Gastroesophageal sphincter (tissue), 4 donors: ENCODE results near the gene CMIP. TPM values are rescaled to one million over a fixed set of nuclear protein-coding genes. Genes with fewer than 3 reads are reported as not detected.

Experiments used
- ATAC-seq: fragments of 150-250 bp; one replicate; pipeline ENCODE4 v1.9.1; 2016; ENCODE audit warnings: mild to moderate bottlenecking, moderate library complexity
- H3K27ac ChIP-seq, 4 donors: fragments of 200-600 bp; sonication (generic) in 3 of 4; 1 replicate in 3 of 4; 2 replicates in 1 of 4; pipeline ENCODE4 v1.5.1; 2016 to 2019
- H3K27me3 ChIP-seq: fragments of 200-600 bp; sonication (generic); one replicate; pipeline ENCODE4 v1.5.1; 2019
- H3K36me3 ChIP-seq, 2 donors: fragments of 200-600 bp; sonication (generic); one replicate each; pipeline ENCODE4 v1.5.1; 2019; ENCODE audit warnings: control low read depth in 1 of 2
- H3K4me1 ChIP-seq, 3 donors: fragments of 200-600 bp; sonication (generic); 1 replicate in 2 of 3; 2 replicates in 1 of 3; pipeline ENCODE4 v1.5.1; 2016 to 2019; ENCODE audit warnings: control low read depth in 2 of 3
- H3K4me3 ChIP-seq, 2 donors: fragments of 200-600 bp; sonication (generic); one replicate each; pipeline ENCODE4 v1.5.1; 2019; ENCODE audit warnings: mild to moderate bottlenecking in 1 of 2, moderate library complexity in 1 of 2
- H3K9me3 ChIP-seq, 3 donors: fragments of 200-600 bp; sonication (generic); one replicate each; pipeline ENCODE4 v1.5.1; 2017 to 2019; ENCODE audit warnings: control low read depth in 2 of 3
- EP300 ChIP-seq: sonication (generic); formaldehyde crosslinking; IDR thresholded peaks from one replicate; pipeline ENCODE4 v1.6.1; 2017; ENCODE audit warnings: antibody characterized with exemption, mild to moderate bottlenecking
- POLR2A ChIP-seq, 2 donors: fragments of 450-650 bp; IDR thresholded peaks; one replicate each; pipeline ENCODE4 v1.6.1; 2017; ENCODE audit warnings: antibody characterized with exemption in 2 of 2, mild to moderate bottlenecking in 2 of 2, moderate library complexity in 1 of 2
- POLR2AphosphoS5 ChIP-seq: sonication (generic); formaldehyde crosslinking; IDR thresholded peaks from one replicate; pipeline ENCODE4 v1.6.1; 2017; ENCODE audit warnings: antibody characterized with exemption
- WGBS, 2 donors: methylation state at CpG; one replicate each; pipeline ENCODE4 v1.1.5; 2018; ENCODE audit warnings: low coverage in 1 of 2; 5-methylcytosine and 5-hydroxymethylcytosine counted together
- total RNA-seq, 4 donors: library from RNA; depleted of rRNA; stranded (reverse); fragments of >200 nt; gene quantifications; one replicate each; pipeline ENCODE4 v1.1.0, GENCODE V29; 2016
- TF ChIP-seq, protein P1 (sequence below), 4 experiments: fragments of 200-600 bp in 2 of 4; fragments of 450-650 bp in 2 of 4; sonication (generic) in 1 of 4; IDR thresholded peaks; one replicate each; pipeline ENCODE4 v1.5.1; 2017 to 2019; ENCODE audit warnings: antibody characterized with exemption in 4 of 4, mild to moderate bottlenecking in 2 of 4, moderate library complexity in 2 of 4

CMIP gene
- total RNA-seq, 4 donors from 2014 or later, result 13.4 to 24.0 (median 19.2) TPM

GRCh38 chr16:81514568-81515258 lies 70.1 kb downstream of the CMIP start:
- Histone ChIP-seq H3K27ac (no peak overlapping the region), H3K9me3 (no peaks in the 10 kb centered on the region), H3K36me3 (no peaks in the 10 kb centered on the region), H3K27me3 (no peaks in the 10 kb centered on the region), H3K4me3 (no peak overlapping the region), H3K4me1 (peaks cover 0 to 31% (median 6%) of the 10 kb centered on the region in 3 donors)
- TF ChIP-seq EP300 (no peak), POLR2AphosphoS5 (no peak), POLR2A (IDR thresholded peaks at IDR 0.05) (no peak)
- TF ChIP-seq, protein P1, sequence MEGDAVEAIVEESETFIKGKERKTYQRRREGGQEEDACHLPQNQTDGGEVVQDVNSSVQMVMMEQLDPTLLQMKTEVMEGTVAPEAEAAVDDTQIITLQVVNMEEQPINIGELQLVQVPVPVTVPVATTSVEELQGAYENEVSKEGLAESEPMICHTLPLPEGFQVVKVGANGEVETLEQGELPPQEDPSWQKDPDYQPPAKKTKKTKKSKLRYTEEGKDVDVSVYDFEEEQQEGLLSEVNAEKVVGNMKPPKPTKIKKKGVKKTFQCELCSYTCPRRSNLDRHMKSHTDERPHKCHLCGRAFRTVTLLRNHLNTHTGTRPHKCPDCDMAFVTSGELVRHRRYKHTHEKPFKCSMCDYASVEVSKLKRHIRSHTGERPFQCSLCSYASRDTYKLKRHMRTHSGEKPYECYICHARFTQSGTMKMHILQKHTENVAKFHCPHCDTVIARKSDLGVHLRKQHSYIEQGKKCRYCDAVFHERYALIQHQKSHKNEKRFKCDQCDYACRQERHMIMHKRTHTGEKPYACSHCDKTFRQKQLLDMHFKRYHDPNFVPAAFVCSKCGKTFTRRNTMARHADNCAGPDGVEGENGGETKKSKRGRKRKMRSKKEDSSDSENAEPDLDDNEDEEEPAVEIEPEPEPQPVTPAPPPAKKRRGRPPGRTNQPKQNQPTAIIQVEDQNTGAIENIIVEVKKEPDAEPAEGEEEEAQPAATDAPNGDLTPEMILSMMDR (IDR thresholded peaks at IDR 0.05), result no peak
- WGBS, 2 donors, result 89 to 100% methylated on average over 2 to 8 of the region's 15 CpGs
- ATAC-seq, result no peak

DNA sequence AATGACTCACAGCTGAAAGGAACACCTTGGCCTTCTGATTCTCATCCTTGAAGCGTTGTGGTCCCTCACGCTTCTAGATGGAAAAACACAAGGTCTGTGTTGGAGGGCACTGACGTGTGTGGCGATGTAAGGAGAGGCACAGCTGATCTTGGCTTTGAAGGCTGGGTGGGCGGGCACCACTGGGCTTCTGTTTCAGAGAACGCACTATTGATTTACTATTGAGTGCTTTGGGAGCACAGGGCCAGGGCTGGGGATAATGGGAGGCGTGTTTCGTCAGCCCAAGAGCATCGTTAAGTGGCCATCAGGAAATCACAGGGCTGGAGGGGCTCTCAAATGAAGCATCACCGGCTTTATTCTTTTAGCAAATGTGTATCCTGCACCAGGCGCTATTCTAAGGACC lies 70.7 kb downstream of the CMIP start:
- WGBS, 2 donors, result 84% methylated on average over 5 of the region's 11 CpGs; no CpG with 5 or more reads in 1 of the 2 donors
- H3K27ac ChIP-seq, result no peak overlapping the region
- H3K4me1 ChIP-seq, result peaks cover 0 to 31% (median 6%) of the 10 kb centered on the region in 3 donors

DNA sequence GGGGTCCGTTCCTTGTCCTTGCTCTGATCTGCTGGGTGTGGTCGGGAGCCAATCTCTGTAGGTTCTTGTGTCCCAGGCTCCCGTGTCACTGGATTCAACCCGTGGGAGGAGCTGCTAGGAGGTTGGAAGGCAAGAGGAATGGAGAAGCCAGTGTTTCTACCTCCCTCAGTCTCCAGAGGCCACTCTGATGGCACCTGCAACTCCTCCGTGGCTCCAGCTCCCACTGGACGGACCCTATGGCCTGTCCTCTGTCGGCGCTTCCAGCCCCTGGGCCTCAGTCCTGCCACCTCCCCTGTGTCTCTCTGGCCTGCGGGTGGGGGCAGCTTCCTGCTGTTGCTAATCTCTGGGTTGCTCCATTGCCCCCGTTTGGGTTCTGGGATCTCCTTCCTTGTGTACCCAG lies 71.1 kb downstream of the CMIP start:
- no peaks in the 10 kb centered on the region for H3K9me3 ChIP-seq

More for the DNA sequence above, 70.7 kb downstream of the CMIP start:
- TF ChIP-seq POLR2AphosphoS5 (no peak), POLR2A (IDR thresholded peaks at IDR 0.05) (no peak), EP300 (no peak)
- TF ChIP-seq, protein P1 (IDR thresholded peaks at IDR 0.05), result no peak
- no peak overlapping the region for H3K4me3 ChIP-seq
- no peaks in the 10 kb centered on the region for H3K36me3 ChIP-seq
- H3K9me3 ChIP-seq, result no peaks in the 10 kb centered on the region
- no peaks in the 10 kb centered on the region for H3K27me3 ChIP-seq
- ATAC-seq, result no peak

GRCh38 chr16:81516478-81517149 lies 72.0 kb downstream of the CMIP start:
- Histone ChIP-seq H3K27me3 (no peaks in the 10 kb centered on the region), H3K4me1 (peaks cover 0 to 31% (median 6%) of the 10 kb centered on the region in 3 donors), H3K27ac (peak overlapping the region in 1 of 4 donors; percentile 22), H3K4me3 (no peak overlapping the region), H3K9me3 (no peaks in the 10 kb centered on the region), H3K36me3 (no peaks in the 10 kb centered on the region)
- no peak for ATAC-seq
- TF ChIP-seq, protein P1 (IDR thresholded peaks at IDR 0.05), result no peak
- TF ChIP-seq POLR2AphosphoS5 (no peak), POLR2A (IDR thresholded peaks at IDR 0.05) (no peak), EP300 (no peak)
- WGBS, 2 donors, result 82 to 92% methylated on average over 5 to 8 of the region's 14 CpGs

More for the DNA sequence above, 71.1 kb downstream of the CMIP start:
- H3K4me3 ChIP-seq, result no peak overlapping the region
- no peak for ATAC-seq
- TF ChIP-seq, protein P1 (IDR thresholded peaks at IDR 0.05), result no peak
- TF ChIP-seq EP300 (no peak), POLR2AphosphoS5 (no peak), POLR2A (IDR thresholded peaks at IDR 0.05) (no peak)
- H3K4me1 ChIP-seq, result peaks cover 0 to 31% (median 6%) of the 10 kb centered on the region in 3 donors
- no peaks in the 10 kb centered on the region for H3K27me3 ChIP-seq
- H3K36me3 ChIP-seq, result no peaks in the 10 kb centered on the region
- no peak overlapping the region for H3K27ac ChIP-seq
- 93% methylated on average over 7 of the region's 10 CpGs; no CpG with 5 or more reads in 1 of the 2 donors for WGBS, 2 donors
